ENCODE results near the gene INKA2.

Gene INKA2

DNA sequence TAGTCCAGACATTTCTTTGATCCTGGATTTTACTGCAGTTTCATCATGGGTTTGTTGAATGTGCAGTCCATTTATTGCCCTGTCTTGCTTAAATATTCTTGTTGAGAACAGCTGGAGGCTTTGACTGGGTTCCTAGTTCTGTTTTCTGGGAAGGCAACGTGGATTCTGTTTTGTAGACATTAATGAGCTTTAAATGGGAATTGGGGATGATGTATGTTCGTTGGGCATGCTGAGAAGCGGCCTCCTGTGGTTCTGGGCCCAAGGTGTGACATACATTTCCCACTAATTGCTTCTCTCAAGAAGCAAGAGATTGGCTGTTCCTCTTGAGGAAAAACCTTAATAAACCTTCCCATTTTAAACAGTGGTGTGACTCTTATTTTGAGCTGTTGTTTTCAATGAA lies 22.9 kb downstream of the INKA2 start:
- Histone ChIP-seq H3K4me1 (peaks cover 0 to 19% (median 10%) of the 10 kb centered on the region in 4 donors), H3K36me3 (peaks cover 0 to 17% (median 7%) of the 10 kb centered on the region in 3 donors), H3K4me3 (no peak overlapping the region), H3K27me3 (no peaks in the 10 kb centered on the region), H3K27ac (no peak overlapping the region), H3K9me3 (no peaks in the 10 kb centered on the region)
- intact Hi-C loops (cut with DNase I; ENCODE audit: low total_unique reads) = loop anchor here (5.0 kb wide), 1 partner anchor 36 kb away; no protein-coding TSS in a partner anchor
- DNase-seq = no peak
- TF ChIP-seq, protein P1, sequence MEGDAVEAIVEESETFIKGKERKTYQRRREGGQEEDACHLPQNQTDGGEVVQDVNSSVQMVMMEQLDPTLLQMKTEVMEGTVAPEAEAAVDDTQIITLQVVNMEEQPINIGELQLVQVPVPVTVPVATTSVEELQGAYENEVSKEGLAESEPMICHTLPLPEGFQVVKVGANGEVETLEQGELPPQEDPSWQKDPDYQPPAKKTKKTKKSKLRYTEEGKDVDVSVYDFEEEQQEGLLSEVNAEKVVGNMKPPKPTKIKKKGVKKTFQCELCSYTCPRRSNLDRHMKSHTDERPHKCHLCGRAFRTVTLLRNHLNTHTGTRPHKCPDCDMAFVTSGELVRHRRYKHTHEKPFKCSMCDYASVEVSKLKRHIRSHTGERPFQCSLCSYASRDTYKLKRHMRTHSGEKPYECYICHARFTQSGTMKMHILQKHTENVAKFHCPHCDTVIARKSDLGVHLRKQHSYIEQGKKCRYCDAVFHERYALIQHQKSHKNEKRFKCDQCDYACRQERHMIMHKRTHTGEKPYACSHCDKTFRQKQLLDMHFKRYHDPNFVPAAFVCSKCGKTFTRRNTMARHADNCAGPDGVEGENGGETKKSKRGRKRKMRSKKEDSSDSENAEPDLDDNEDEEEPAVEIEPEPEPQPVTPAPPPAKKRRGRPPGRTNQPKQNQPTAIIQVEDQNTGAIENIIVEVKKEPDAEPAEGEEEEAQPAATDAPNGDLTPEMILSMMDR (IDR thresholded peaks at IDR 0.05) = no peak

DNA sequence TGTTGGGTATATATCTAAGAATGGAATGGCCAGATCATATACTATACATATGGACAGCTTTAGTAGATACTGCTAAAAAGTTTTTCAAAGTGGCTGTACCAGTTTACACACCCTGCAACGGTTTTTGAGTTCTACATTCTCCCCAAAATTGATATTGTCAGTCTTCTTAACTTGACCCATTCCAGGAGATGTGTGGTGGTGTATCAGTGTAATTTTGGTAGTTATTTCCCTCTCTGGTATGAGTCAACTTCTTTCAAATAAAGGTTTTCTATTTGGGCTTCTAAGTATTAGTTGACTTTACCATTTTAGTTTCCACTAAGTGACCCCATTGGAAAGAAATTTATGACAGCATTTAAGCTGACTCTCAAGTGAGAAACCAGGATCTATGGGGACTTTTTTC lies 29.2 kb downstream of the INKA2 start:
- Histone ChIP-seq H3K27ac (no peak overlapping the region), H3K27me3 (no peaks in the 10 kb centered on the region), H3K9me3 (no peaks in the 10 kb centered on the region), H3K4me3 (no peak overlapping the region), H3K36me3 (peaks cover 20 to 37% (median 26%) of the 10 kb centered on the region in 3 donors), H3K4me1 (peaks cover 0 to 12% (median 0%) of the 10 kb centered on the region in 4 donors)
- TF ChIP-seq, protein P1 (IDR thresholded peaks at IDR 0.05) = no peak
- no peak for DNase-seq
- intact Hi-C loops (cut with DNase I; ENCODE audit: low total_unique reads) = no loop called here

DNA sequence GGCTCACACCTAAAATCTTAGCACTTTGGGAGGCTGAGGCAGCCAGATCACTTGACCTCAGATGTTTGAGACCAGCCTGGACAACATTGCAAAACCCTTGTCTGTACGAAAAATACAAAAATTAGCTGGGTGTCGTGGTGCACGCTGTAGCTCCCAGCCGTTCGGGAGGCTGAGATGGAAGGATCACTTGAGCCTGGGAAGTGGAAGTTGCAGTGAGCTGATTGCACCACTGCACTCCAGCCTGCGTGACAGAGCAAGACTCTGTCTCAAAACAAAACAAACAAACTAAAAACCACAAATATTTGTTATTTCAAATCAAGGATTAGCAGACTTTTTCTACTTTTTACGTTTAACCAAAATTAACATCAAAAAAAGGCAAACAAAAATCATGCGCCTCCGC lies 31.3 kb downstream of the INKA2 start:
- intact Hi-C loops (cut with DNase I; ENCODE audit: low total_unique reads) = no loop called here
- TF ChIP-seq, protein P1 (IDR thresholded peaks at IDR 0.05) = no peak
- Histone ChIP-seq H3K4me1 (peaks cover 0 to 12% (median 0%) of the 10 kb centered on the region in 4 donors), H3K9me3 (no peaks in the 10 kb centered on the region), H3K36me3 (peaks cover 38 to 58% (median 47%) of the 10 kb centered on the region in 3 donors), H3K27me3 (no peaks in the 10 kb centered on the region), H3K27ac (no peak overlapping the region), H3K4me3 (no peak overlapping the region)
- DNase-seq = no peak

DNA sequence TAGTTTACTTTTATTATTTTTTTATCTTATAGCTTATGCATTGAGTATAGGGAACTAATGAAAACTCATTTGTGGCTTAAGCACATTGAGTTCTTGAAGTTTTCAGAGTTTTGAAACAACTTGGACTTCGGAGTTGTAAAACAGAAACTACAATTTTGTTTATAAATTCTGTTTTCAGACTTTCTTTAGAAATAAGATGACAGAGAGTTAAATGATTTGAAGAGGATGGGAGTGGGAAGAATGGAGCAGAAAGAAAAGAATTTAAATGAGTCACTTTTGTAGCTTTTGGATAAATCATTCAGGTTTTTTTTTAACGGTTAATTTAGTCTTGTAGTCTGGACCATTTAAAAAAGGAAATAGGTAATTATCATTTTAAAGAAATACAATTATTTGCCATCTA lies 32.3 kb downstream of the INKA2 start:
- Histone ChIP-seq H3K27ac (peak overlapping the region in 1 of 2 donors; percentile 15), H3K9me3 (no peaks in the 10 kb centered on the region), H3K27me3 (no peaks in the 10 kb centered on the region), H3K4me1 (peaks cover 0 to 12% (median 0%) of the 10 kb centered on the region in 4 donors), H3K4me3 (no peak overlapping the region), H3K36me3 (peaks cover 39 to 59% (median 54%) of the 10 kb centered on the region in 3 donors)
- TF ChIP-seq, protein P1 (IDR thresholded peaks at IDR 0.05) = no peak
- DNase-seq = no peak
- intact Hi-C loops (cut with DNase I; ENCODE audit: low total_unique reads) = no loop called here

DNA sequence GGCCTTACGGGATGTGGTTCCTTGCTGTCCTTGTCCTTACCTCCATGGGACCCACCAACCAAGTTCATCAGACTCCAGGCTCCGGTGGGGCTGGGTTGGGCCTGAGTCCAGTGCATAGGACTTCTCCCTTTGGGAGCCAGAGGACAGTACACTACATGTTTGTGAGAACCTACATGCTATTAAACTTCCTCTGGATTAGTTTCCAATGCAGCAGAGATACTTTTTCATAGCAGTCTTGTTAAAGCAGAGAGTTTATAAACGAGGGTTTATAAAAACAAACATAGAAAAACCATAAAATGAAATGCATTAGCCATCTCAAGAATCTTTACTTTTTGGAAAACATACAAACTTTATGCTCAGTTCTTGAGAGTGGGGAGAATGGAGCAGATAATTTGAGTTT lies 33.4 kb downstream of the INKA2 start:
- intact Hi-C loops (cut with DNase I; ENCODE audit: low total_unique reads) = no loop called here
- no peak for DNase-seq
- Histone ChIP-seq H3K27ac (peak overlapping the region in 1 of 2 donors; percentile 4), H3K4me1 (peaks cover 0 to 12% (median 0%) of the 10 kb centered on the region in 4 donors), H3K9me3 (no peaks in the 10 kb centered on the region), H3K4me3 (no peak overlapping the region), H3K36me3 (peaks cover 49 to 70% (median 65%) of the 10 kb centered on the region in 3 donors), H3K27me3 (no peaks in the 10 kb centered on the region)
- TF ChIP-seq, protein P1 (IDR thresholded peaks at IDR 0.05) = no peak

DNA sequence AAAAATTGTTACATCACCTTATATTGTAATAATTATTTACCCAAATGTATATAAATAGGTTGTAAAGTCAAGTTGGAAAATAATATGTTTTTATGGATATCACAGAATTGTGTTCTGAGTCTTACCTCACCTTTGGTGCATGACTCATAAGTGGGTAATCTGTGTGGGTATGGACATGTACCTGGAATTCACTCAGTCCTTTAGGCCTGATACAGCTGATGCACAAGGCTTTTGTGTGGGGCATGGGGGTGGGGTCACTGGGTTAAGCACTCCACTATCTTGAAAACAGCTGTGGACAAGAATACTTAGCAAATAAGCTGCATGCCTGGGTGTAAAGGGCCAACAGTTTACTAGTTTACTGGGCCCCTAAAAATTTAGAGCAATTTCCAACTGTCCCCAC lies 34.4 kb downstream of the INKA2 start:
- TF ChIP-seq, protein P1 (IDR thresholded peaks at IDR 0.05) = no peak
- DNase-seq = no peak
- no peaks in the 10 kb centered on the region for H3K27me3 ChIP-seq
- H3K9me3 ChIP-seq = no peaks in the 10 kb centered on the region
- no peak overlapping the region for H3K4me3 ChIP-seq
- H3K36me3 ChIP-seq = peaks cover 60 to 77% (median 76%) of the 10 kb centered on the region in 3 donors
- peaks cover 0 to 12% (median 0%) of the 10 kb centered on the region in 4 donors for H3K4me1 ChIP-seq
- no peak overlapping the region for H3K27ac ChIP-seq
- intact Hi-C loops (cut with DNase I; ENCODE audit: low total_unique reads) = no loop called here
